Measurements from ENCODE around the gene CLASP1. TPM values are rescaled to one million over a fixed set of nuclear protein-coding genes. Genes with fewer than 3 reads are reported as not detected.
A peak's percentile ranks its signal among the peaks of the same experiment; 100 is the strongest.

The CLASP1 gene
- total and polyA plus RNA-seq, 9 donors = 40.3 to 67.9 (median 51.7) TPM

DNA sequence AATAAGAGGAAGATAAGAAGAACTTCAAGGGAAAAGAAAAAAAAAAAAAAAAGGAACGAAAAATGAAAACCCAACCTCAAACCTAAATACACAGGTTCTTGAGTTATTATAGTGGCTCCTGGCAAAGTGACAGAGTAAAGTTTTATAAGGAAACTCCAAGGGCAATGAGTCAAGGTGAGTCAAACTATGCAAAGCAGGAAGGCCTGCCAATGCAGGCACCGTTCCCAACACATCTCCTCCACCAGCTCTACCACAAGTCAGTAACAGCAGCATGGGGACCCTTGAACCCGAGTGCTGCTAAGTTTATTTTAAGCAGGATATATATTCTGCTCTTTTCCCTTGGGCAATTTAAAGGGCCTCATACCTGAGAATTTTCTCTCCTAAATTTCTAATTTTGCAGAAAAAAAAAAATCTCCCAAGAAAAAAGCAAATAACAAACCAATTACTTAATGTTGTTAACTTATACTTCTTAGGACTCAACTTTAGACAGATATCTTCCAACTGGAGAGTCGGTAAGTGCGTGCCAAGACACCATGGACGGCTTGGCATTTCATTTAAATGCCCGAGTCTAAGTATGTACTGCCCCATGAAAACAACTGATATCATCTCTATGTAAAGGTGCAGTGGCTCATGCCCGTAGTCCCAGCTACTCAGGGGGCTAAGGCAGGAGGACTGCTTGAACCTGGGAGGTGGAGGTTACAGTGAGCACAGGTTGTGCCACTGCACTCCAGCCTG lies 288.5 kb downstream of the CLASP1 start:
- 100% methylated on average over 4 of the region's 8 CpGs for WGBS (ENCODE audit: insufficient coverage)
- H3K4me1 ChIP-seq (ENCODE audit: control insufficient read depth, insufficient read depth, low read length) = peaks cover 22% of the 10 kb centered on the region
- no peak overlapping the region for H3K27ac ChIP-seq (ENCODE audit: low read length)
- no peak for DNase-seq
- H3K27me3 ChIP-seq (ENCODE audit: control insufficient read depth, insufficient read depth, low read length) = no peaks in the 10 kb centered on the region
- no peak overlapping the region for H3K4me3 ChIP-seq (ENCODE audit: low read length)
- no peaks in the 10 kb centered on the region for H3K9me3 ChIP-seq (replicated peaks; ENCODE audit: control insufficient read depth, low read depth, low read length)
- H3K36me3 ChIP-seq (ENCODE audit: control insufficient read depth, insufficient read depth, low read length) = peaks cover 59% of the 10 kb centered on the region

DNA sequence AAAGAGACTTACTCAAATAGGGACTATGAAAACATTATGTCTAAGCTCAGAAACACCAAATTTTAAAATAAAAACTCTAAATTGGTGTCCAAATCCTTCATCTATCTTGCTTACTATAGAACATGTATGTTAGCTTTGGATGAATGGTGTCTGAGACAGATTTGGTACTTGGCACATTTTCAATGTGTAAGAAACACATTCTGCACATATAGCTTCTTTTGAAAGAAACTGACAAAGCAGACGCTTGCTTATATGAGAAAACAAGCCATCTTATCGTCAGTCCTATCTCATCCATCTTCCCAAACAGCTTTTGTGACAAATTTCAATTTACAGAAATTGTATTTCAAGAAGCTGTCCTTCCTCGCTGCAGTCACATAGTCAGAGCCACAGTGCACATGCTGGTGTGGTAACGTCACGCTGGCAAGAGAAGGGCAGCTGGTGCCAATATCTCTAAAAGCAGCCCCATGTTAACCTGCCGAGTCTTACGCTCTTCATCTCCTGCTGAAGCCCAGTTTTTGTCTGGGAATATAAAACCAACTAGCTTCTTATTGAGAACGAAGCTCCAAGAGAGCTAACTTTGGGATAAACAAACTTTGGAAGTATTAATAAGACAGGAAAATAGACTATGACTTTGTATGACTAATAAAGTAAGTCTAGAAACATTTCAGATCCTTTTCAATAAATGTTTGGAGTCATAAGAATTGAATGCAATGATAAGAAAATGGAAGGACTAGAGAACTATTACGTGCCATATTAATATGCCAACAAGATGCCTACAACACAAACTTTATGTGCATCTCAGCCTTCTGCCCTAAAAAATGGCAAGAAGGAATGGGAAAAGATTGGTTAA lies 289.3 kb downstream of the CLASP1 start:
- no peak for DNase-seq
- Histone ChIP-seq H3K27ac (ENCODE audit: low read length) (no peak overlapping the region), H3K36me3 (ENCODE audit: control insufficient read depth, insufficient read depth, low read length) (peaks cover 55% of the 10 kb centered on the region), H3K4me1 (ENCODE audit: control insufficient read depth, insufficient read depth, low read length) (peaks cover 22% of the 10 kb centered on the region), H3K4me3 (ENCODE audit: low read length) (no peak overlapping the region), H3K9me3 (replicated peaks; ENCODE audit: control insufficient read depth, low read depth, low read length) (no peaks in the 10 kb centered on the region), H3K27me3 (ENCODE audit: control insufficient read depth, insufficient read depth, low read length) (no peaks in the 10 kb centered on the region)
- WGBS (ENCODE audit: insufficient coverage) = 94% methylated on average over 4 of the region's 9 CpGs

- Histone ChIP-seq H3K36me3 (ENCODE audit: control insufficient read depth, insufficient read depth, low read length) (peaks cover 58% of the 10 kb centered on the region), H3K4me3 (ENCODE audit: low read length) (no peak overlapping the region), H3K4me1 (ENCODE audit: control insufficient read depth, insufficient read depth, low read length) (peaks cover 20% of the 10 kb centered on the region), H3K27me3 (ENCODE audit: control insufficient read depth, insufficient read depth, low read length) (no peaks in the 10 kb centered on the region), H3K27ac (ENCODE audit: low read length) (no peak overlapping the region), H3K9me3 (replicated peaks; ENCODE audit: control insufficient read depth, low read depth, low read length) (no peaks in the 10 kb centered on the region)
- no CpG with 5 or more reads among the region's 1 CpG for WGBS (ENCODE audit: insufficient coverage)
- DNase-seq = no peak
These were observed 290.1 kb downstream of the CLASP1 start for GRCh38 chr2:121359170-121359569.

- H3K27ac ChIP-seq (ENCODE audit: low read length) = no peak overlapping the region
- DNase-seq = no peak
- peaks cover 62% of the 10 kb centered on the region for H3K36me3 ChIP-seq (ENCODE audit: control insufficient read depth, insufficient read depth, low read length)
- H3K4me3 ChIP-seq (ENCODE audit: low read length) = no peak overlapping the region
- no CpG with 5 or more reads among the region's 2 CpGs for WGBS (ENCODE audit: insufficient coverage)
- peaks cover 16% of the 10 kb centered on the region for H3K4me1 ChIP-seq (ENCODE audit: control insufficient read depth, insufficient read depth, low read length)
- no peaks in the 10 kb centered on the region for H3K9me3 ChIP-seq (replicated peaks; ENCODE audit: control insufficient read depth, low read depth, low read length)
- no peaks in the 10 kb centered on the region for H3K27me3 ChIP-seq (ENCODE audit: control insufficient read depth, insufficient read depth, low read length)
These were observed 291.0 kb downstream of the CLASP1 start for GRCh38 chr2:121358291-121358690.

GRCh38 chr2:121356058-121356640 lies 293.1 kb downstream of the CLASP1 start:
- 8% methylated on average over 6 of the region's 9 CpGs for WGBS (ENCODE audit: insufficient coverage)
- Histone ChIP-seq H3K9me3 (replicated peaks; ENCODE audit: control insufficient read depth, low read depth, low read length) (no peaks in the 10 kb centered on the region), H3K27me3 (ENCODE audit: control insufficient read depth, insufficient read depth, low read length) (no peaks in the 10 kb centered on the region), H3K4me1 (ENCODE audit: control insufficient read depth, insufficient read depth, low read length) (no peaks in the 10 kb centered on the region), H3K27ac (ENCODE audit: low read length) (no peak overlapping the region), H3K4me3 (ENCODE audit: low read length) (no peak overlapping the region), H3K36me3 (ENCODE audit: control insufficient read depth, insufficient read depth, low read length) (peaks cover 61% of the 10 kb centered on the region)
- peak; percentile 73 for DNase-seq

- peaks cover 61% of the 10 kb centered on the region for H3K36me3 ChIP-seq (ENCODE audit: control insufficient read depth, insufficient read depth, low read length)
- no peaks in the 10 kb centered on the region for H3K4me1 ChIP-seq (ENCODE audit: control insufficient read depth, insufficient read depth, low read length)
- no CpG with 5 or more reads among the region's 1 CpG for WGBS (ENCODE audit: insufficient coverage)
- no peaks in the 10 kb centered on the region for H3K9me3 ChIP-seq (replicated peaks; ENCODE audit: control insufficient read depth, low read depth, low read length)
- H3K4me3 ChIP-seq (ENCODE audit: low read length) = no peak overlapping the region
- no peaks in the 10 kb centered on the region for H3K27me3 ChIP-seq (ENCODE audit: control insufficient read depth, insufficient read depth, low read length)
- DNase-seq = no peak
- no peak overlapping the region for H3K27ac ChIP-seq (ENCODE audit: low read length)
These were observed 293.8 kb downstream of the CLASP1 start for GRCh38 chr2:121355488-121355887.

- 97% methylated on average over 13 of the region's 17 CpGs for WGBS (ENCODE audit: insufficient coverage)
- no peak for DNase-seq
- H3K4me3 ChIP-seq (ENCODE audit: low read length) = no peak overlapping the region
- no peak overlapping the region for H3K27ac ChIP-seq (ENCODE audit: low read length)
- H3K9me3 ChIP-seq (replicated peaks; ENCODE audit: control insufficient read depth, low read depth, low read length) = no peaks in the 10 kb centered on the region
- H3K27me3 ChIP-seq (ENCODE audit: control insufficient read depth, insufficient read depth, low read length) = no peaks in the 10 kb centered on the region
- peaks cover 86% of the 10 kb centered on the region for H3K36me3 ChIP-seq (ENCODE audit: control insufficient read depth, insufficient read depth, low read length)
- no peaks in the 10 kb centered on the region for H3K4me1 ChIP-seq (ENCODE audit: control insufficient read depth, insufficient read depth, low read length)
These were observed 297.5 kb downstream of the CLASP1 start for GRCh38 chr2:121351521-121352318.

GRCh38 chr2:121350890-121351289 lies 298.4 kb downstream of the CLASP1 start:
- Histone ChIP-seq H3K36me3 (ENCODE audit: control insufficient read depth, insufficient read depth, low read length) (peaks cover 90% of the 10 kb centered on the region), H3K4me3 (ENCODE audit: low read length) (no peak overlapping the region), H3K4me1 (ENCODE audit: control insufficient read depth, insufficient read depth, low read length) (no peaks in the 10 kb centered on the region), H3K9me3 (replicated peaks; ENCODE audit: control insufficient read depth, low read depth, low read length) (no peaks in the 10 kb centered on the region), H3K27ac (ENCODE audit: low read length) (no peak overlapping the region), H3K27me3 (ENCODE audit: control insufficient read depth, insufficient read depth, low read length) (no peaks in the 10 kb centered on the region)
- WGBS (ENCODE audit: insufficient coverage) = 89% methylated on average over 6 of the region's 6 CpGs
- DNase-seq = no peak

DNA sequence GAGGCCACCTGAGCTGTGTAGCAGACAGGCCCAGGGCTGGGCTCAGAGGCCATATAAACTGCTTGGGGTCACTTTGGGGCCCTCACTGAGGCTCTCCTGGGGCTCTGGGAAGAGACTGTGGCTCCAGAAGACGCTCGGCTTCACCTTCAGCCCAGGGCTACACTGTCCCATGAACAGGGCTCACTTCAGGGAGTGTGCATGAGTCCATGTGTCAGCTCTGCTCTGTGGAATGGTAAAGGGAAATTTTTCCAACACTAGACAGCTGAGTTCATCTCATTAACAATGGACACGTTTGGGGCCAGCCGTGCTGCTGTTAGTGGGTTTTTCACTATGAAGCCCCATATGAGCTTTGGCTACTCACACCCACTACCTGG lies 298.9 kb downstream of the CLASP1 start:
- no peaks in the 10 kb centered on the region for H3K4me1 ChIP-seq (ENCODE audit: control insufficient read depth, insufficient read depth, low read length)
- H3K27me3 ChIP-seq (ENCODE audit: control insufficient read depth, insufficient read depth, low read length) = no peaks in the 10 kb centered on the region
- WGBS (ENCODE audit: insufficient coverage) = 95% methylated on average over 2 of the region's 4 CpGs
- DNase-seq = no peak
- peaks cover 93% of the 10 kb centered on the region for H3K36me3 ChIP-seq (ENCODE audit: control insufficient read depth, insufficient read depth, low read length)
- H3K27ac ChIP-seq (ENCODE audit: low read length) = no peak overlapping the region
- H3K9me3 ChIP-seq (replicated peaks; ENCODE audit: control insufficient read depth, low read depth, low read length) = no peaks in the 10 kb centered on the region
- H3K4me3 ChIP-seq (ENCODE audit: low read length) = no peak overlapping the region

Data from muscle of leg (tissue), 11 donors.